NCI-H1417 treated with DMSO at 0.1 percent for 48 hours (cell line): ENCODE measurements around the gene LANCL1.

Experiments used
- DNase-seq: peaks from one replicate; lab custom pipeline; 2025; lab: John Stamatoyannopoulos, UW

Gene LANCL1, protein sequence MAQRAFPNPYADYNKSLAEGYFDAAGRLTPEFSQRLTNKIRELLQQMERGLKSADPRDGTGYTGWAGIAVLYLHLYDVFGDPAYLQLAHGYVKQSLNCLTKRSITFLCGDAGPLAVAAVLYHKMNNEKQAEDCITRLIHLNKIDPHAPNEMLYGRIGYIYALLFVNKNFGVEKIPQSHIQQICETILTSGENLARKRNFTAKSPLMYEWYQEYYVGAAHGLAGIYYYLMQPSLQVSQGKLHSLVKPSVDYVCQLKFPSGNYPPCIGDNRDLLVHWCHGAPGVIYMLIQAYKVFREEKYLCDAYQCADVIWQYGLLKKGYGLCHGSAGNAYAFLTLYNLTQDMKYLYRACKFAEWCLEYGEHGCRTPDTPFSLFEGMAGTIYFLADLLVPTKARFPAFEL

DNA sequence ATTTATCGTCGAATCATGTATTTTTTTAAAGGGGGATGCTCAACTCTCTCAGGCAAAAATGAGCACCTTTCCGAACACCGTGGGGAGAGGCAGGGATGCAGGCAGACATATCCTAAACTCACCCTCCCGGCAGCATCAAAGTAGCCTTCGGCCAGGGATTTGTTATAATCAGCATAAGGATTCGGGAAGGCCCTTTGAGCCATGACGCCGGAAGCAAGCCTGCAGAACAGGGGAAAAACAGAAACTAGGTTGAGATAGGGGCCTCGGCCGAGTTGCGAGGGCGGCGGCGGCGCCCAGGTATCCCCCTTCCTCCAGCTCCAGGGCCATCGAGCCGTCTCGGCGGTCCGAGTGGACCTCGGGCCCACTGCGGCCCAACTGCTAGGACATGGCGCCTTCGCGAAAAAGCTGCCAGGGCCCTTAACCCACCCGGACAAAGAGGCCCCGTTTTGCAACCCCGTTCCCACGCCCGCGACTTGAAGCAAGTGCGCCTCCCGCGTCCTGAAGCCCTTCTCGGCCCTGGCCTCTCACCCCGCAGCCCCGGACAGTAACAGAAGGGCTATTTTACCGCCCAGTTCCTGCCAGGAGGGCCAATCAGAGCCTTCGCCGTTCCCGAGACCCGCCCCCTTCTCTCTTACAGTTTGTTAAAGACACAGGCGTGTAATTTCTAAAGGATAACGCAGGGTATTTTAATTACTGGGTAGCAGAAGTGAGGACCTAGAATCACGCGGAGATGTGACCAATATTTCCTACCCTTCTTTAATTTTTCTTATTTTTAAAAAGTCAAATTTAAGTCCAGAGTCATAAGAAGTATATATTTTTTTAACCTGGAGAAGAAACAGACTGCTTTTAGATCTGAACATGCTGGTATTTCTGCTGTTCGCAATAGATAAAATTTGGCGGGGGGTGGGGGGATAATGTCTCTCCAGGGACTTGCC, at the start of gene LANCL1:
Gene LANCL1 (minus strand): TSS at position 566 of the 935 bp plus-strand sequence. CDS start 363 bp downstream, at position 203.
- DNase-seq: peak; percentile 66

DNA sequence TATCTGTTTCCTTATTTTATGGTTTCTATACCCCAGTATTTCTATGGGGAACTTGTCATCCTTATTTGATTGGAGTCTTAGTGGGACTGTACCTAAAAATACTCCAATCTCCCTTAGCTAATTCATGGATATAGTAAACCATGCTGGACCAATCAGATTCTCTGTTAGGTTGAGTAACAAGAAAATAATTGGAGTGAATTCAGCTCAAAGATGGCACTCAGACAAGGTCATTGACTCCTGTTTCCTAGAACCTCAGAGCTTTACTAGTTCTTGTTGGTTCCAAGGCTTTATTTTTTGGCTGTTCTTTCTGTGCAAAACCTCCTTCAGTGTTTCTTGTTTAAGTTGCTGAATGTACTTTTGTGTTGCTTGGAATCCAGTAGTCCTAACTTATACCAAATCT, 48.0 kb upstream of the LANCL1 start:
- no peak for DNase-seq

GRCh38 chr2:210523650-210524289, 47.2 kb upstream of the LANCL1 start:
- no peak for DNase-seq

DNA sequence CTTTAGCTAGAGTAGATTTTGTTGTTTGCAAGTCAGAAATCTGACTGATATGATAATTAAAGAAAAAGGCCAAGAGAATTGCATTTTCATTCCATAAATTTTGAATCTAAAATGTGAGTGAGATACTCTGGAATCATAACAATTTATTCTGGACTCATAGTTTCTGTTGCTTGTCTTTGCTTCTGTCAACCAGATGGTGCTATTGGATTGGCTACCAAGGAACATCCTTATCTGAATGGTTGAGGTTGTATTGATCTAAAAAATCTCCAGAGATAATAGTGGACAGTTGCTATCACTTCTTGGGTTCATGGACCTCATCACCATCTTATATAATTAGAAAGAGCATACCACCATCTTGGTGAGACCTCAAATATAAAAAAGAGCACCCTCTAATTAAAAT, 45.8 kb upstream of the LANCL1 start:
- DNase-seq: no peak

DNA sequence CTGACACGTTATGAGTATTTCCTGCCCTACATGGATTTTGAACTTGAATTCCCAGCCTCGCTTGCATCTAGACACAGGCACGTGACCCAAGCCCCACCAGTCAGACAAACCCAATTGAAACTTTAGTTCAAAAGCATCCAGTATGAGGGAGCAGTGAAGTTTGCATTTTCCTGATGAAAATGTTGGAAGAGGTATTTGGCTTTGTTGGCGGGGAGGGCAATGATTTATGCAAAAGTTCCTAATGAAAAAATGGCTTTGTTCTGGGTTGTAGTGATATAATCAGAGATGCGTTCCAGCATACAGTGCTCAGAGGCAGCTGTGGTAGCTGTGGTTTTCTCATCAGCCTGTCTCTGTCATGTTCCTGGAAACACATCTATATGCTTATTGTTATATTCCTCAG, 43.0 kb upstream of the LANCL1 start:
- DNase-seq: no peak

GRCh38 chr2:210517264-210517663, 40.7 kb upstream of the LANCL1 start:
- no peak for DNase-seq

GRCh38 chr2:210515911-210516310, 39.4 kb upstream of the LANCL1 start:
- no peak for DNase-seq

DNA sequence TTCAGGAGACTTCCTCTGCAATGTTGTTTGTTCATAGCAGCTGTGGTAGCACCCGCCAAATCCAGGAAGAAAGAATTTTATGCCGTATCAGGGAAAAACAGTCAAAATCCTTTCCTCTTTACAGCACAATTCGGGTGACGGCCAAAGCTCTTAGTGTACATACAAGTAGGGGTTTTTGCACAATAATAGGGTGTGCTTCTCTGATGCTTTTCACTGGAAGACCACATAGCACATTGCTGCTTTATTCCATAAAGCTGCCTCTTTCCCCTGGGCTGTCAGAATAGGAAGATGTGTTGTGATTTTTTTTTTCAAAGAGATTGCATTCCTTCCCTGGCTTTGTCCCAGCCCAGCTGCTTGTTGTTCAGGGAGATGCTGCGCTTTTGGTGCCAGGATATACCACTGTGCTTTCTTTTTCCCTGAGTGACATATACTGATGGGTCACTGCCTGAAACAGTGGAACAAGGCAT, 27.2 kb upstream of the LANCL1 start:
- no peak for DNase-seq

- peak; percentile 3 for DNase-seq
Measured at GRCh38 chr2:210503001-210503623, 26.6 kb upstream of the LANCL1 start.

DNA sequence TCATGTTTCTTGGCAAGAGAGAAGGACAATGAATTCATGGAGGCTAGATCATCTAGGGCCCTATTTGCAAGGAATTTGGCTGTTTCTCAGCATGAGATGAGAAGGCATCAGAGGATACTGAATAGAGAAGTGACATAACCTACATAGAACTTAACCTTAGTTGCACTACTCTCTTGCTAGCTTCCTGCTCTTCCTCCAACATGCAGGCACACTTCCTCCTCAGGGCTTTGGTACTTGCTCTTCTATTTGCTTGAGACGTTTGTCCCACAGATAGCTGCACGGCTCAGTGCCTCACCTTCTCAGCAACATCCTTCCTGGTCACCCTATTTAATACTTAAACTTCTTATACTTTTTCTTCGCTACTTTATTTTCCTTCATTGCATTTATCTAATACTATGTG, 20.0 kb upstream of the LANCL1 start:
- no peak for DNase-seq

GRCh38 chr2:210493528-210493927, 17.0 kb upstream of the LANCL1 start:
- DNase-seq: no peak

GRCh38 chr2:210481601-210482175, 5.1 kb upstream of the LANCL1 start:
- no peak for DNase-seq

DNA sequence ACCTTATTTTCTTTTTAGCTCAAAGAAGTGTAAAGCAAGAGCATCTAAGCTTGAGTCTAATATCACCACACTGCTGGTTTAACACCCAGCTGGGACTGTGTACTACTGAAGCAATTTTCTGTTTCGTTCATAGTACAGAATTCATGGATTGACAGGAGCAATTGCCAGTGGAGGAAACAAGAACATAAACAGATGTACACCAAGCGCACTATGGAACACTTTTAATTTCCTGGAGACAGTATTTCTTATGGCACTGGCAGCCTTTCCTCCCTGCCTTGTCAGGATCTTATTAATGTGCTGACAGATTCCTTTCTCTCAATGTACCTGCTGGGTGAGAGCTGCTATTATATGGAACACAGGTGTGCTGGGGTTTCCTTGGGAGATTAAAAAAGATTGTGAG, 4.2 kb upstream of the LANCL1 start:
- no peak for DNase-seq

GRCh38 chr2:210480079-210480478, 3.5 kb upstream of the LANCL1 start:
- DNase-seq: no peak

- no peak for DNase-seq
Measured at GRCh38 chr2:210478661-210479060, 2.1 kb upstream of the LANCL1 start.

GRCh38 chr2:210477496-210477895, 937 bp upstream of the LANCL1 start:
- DNase-seq: no peak

- DNase-seq: no peak
Measured at GRCh38 chr2:210475706-210476105, 853 bp downstream of the LANCL1 start.

DNA sequence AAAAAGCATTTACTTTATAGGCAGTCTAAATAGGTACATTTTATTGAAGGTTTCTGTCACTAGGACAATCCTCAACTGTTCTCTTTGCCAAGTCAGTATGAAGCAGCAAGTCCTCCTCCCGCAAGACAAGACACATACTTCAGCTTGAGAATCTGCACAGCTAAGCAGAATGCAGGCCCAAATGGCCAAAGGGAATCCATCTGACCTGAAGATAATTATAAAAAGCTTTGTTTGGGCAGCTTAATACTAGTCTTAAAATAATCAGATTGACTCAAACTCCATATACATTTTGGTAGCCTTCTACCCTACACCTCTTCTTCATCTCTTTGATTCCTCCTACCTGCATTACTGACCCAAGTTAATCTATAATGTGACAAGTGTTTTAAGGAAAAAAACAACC, 1.8 kb downstream of the LANCL1 start:
- no peak for DNase-seq

DNA sequence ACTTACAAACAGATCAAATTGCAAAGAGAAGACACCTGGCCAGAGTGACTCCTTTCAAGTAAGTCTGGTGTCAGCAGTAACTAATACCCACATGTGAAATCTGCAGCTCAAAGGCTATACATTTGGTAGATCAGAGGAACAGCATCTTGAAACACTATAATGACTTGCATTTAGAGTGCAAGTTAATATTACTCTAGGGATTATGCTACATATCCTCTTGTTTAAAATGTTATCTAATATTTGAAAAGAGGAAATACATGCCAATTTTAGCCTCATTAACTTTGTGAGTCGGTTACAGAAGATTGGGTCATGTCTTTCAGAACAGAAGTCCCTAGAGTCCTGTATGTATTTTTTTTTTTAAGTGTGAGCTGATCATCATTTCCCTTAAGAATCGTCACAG, 15.2 kb downstream of the LANCL1 start:
- DNase-seq: no peak

GRCh38 chr2:210460322-210461227, 16.0 kb downstream of the LANCL1 start:
- DNase-seq: no peak
